Measurements from ENCODE around the gene HIVEP3.

- TF ChIP-seq POLR2A (IDR thresholded peaks at IDR 0.05) (no peak), CTCF (IDR thresholded peaks at IDR 0.05) (no peak)
These were observed 437.5 kb downstream of the HIVEP3 start for GRCh38 chr1:41481109-41481775.

All from body of pancreas (tissue), 4 donors.